ENCODE data around the gene FGGY. TPM values are rescaled to one million over a fixed set of nuclear protein-coding genes. Genes with fewer than 3 reads are reported as not detected.

Gene FGGY
- total RNA-seq, 4 donors from 2014 or later = 12.4 to 17.5 (median 16.1) TPM

- TF ChIP-seq EP300 (IDR thresholded peaks at IDR 0.05) (no peak), POLR2A (IDR thresholded peaks at IDR 0.05) (no peak), CTCF (IDR thresholded peaks at IDR 0.05) (no peak), POLR2AphosphoS5 (IDR thresholded peaks at IDR 0.05) (no peak)
- Histone ChIP-seq H3K4me1 (peaks cover 21% of the 10 kb centered on the region), H3K27ac (no peak overlapping the region), H3K4me3 (no peak overlapping the region), H3K27me3 (no peaks in the 10 kb centered on the region), H3K36me3 (no peaks in the 10 kb centered on the region), H3K9me3 (no peaks in the 10 kb centered on the region)
- WGBS = 61% methylated on average over 6 of the region's 6 CpGs
- no peak for DNase-seq (ENCODE audit: low spot score in 2 of 2)
Observed at GRCh38 chr1:59419361-59420140, 122.7 kb downstream of the FGGY start.

GRCh38 chr1:59421232-59421920, 124.5 kb downstream of the FGGY start:
- TF ChIP-seq POLR2A (IDR thresholded peaks at IDR 0.05) (no peak), CTCF (IDR thresholded peaks at IDR 0.05) (no peak), EP300 (IDR thresholded peaks at IDR 0.05) (no peak)
- 47% methylated on average over 1 of the region's 1 CpG for WGBS
- DNase-seq (ENCODE audit: low spot score in 2 of 2) = no peak
- Histone ChIP-seq H3K36me3 (no peaks in the 10 kb centered on the region), H3K4me3 (no peak overlapping the region), H3K4me1 (peaks cover 21% of the 10 kb centered on the region), H3K27ac (no peak overlapping the region), H3K9me3 (no peaks in the 10 kb centered on the region), H3K27me3 (no peaks in the 10 kb centered on the region)

- DNase-seq (ENCODE audit: low spot score in 2 of 2) = peak; percentile 93 to 94
- Histone ChIP-seq H3K36me3 (no peaks in the 10 kb centered on the region), H3K27me3 (no peaks in the 10 kb centered on the region), H3K9me3 (no peaks in the 10 kb centered on the region), H3K4me3 (no peak overlapping the region), H3K4me1 (peaks cover 28% of the 10 kb centered on the region), H3K27ac (peak overlapping the region; percentile 39)
- WGBS = 26% methylated on average over 6 of the region's 6 CpGs
- peak in 1 of 3 donors; percentile 72 for TF ChIP-seq POLR2AphosphoS5 (IDR thresholded peaks at IDR 0.05)
- TF ChIP-seq EP300 (IDR thresholded peaks at IDR 0.05) = no peak
Observed at GRCh38 chr1:59422921-59423575, 126.2 kb downstream of the FGGY start.

GRCh38 chr1:59427155-59427554, 130.3 kb downstream of the FGGY start:
- Histone ChIP-seq H3K4me1 (peaks cover 24% of the 10 kb centered on the region), H3K4me3 (no peak overlapping the region), H3K27ac (no peak overlapping the region), H3K36me3 (no peaks in the 10 kb centered on the region), H3K9me3 (no peaks in the 10 kb centered on the region), H3K27me3 (no peaks in the 10 kb centered on the region)
- 58% methylated on average over 7 of the region's 7 CpGs for WGBS
- no peak for DNase-seq (ENCODE audit: low spot score in 2 of 2)
- TF ChIP-seq POLR2A (IDR thresholded peaks at IDR 0.05) (no peak), CTCF (IDR thresholded peaks at IDR 0.05) (no peak), POLR2AphosphoS5 (IDR thresholded peaks at IDR 0.05) (no peak), EP300 (IDR thresholded peaks at IDR 0.05) (no peak)

GRCh38 chr1:59427784-59428183, 130.9 kb downstream of the FGGY start:
- Histone ChIP-seq H3K9me3 (no peaks in the 10 kb centered on the region), H3K4me3 (no peak overlapping the region), H3K27ac (no peak overlapping the region), H3K36me3 (no peaks in the 10 kb centered on the region), H3K4me1 (peaks cover 19% of the 10 kb centered on the region), H3K27me3 (no peaks in the 10 kb centered on the region)
- no peak for DNase-seq (ENCODE audit: low spot score in 2 of 2)
- TF ChIP-seq POLR2AphosphoS5 (IDR thresholded peaks at IDR 0.05) = no peak
- no peak for TF ChIP-seq CTCF (IDR thresholded peaks at IDR 0.05)
- no peak for TF ChIP-seq POLR2A (IDR thresholded peaks at IDR 0.05)
- no peak for TF ChIP-seq EP300 (IDR thresholded peaks at IDR 0.05)
